Central memory CD4-positive, alpha-beta T cell (primary cell): ENCODE data around the gene ANXA8.

Experiments
- DNase-seq: peaks from one replicate; pipeline ENCODE4 v3.0.0; 2022

Gene ANXA8

DNA sequence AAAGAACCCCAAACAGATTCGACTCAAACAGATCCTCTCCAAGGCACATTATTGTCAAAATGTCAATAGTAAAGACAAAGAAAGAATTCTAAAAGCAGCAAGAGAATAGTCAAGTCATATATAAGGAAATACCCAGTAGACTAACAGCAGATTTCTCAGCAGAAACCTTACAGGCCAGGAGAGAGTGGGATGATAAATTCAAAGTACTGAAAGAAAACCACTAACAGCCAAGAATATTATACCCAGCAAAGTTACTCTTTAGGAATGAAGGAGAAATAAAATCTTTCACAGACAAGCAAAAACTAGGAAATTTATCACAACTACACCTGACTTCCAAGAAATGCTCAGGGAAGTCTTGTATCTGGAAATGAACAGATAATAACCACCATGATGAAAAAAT is 38.2 kb downstream of the ANXA8 start:
- DNase-seq: no peak

DNA sequence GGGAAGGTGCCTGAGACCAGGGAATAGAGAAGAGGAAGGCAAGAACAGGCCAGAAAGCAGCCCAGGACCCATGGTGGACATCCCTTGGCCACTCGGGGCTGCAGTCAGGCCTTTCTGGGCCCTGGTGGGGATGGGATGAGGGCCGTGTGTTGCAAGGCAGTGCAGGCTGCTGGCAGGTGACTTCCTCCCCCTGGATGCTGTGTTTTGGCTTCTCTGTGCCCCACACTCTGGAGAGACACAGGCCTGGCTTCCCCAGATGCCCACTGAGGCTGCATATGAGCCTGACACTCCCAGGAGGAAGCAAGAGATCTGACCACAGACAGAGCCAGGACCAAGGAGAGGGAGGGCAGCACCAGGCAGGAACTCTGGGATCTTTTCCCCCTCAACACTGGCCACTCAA is 39.9 kb downstream of the ANXA8 start:
- DNase-seq: no peak

DNA sequence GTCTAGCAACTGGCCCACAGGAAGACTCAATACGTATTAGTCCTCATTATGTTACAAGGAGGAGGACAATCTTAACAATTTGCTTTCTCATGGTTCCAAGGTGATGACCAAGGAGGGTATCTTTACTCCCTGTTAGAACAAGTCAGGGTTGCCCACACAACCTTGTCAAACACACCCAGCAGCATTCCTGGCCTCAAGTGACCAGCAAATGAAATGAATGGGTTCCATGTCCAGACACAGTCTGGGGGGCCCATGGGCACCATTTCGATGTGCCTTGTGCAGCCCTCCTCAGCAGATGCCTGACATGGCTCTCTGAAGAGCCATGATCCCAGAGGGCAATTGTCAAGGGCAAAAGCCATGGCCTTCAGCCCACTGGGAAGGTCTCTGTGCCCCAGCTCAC is 40.8 kb downstream of the ANXA8 start:
- DNase-seq: no peak

DNA sequence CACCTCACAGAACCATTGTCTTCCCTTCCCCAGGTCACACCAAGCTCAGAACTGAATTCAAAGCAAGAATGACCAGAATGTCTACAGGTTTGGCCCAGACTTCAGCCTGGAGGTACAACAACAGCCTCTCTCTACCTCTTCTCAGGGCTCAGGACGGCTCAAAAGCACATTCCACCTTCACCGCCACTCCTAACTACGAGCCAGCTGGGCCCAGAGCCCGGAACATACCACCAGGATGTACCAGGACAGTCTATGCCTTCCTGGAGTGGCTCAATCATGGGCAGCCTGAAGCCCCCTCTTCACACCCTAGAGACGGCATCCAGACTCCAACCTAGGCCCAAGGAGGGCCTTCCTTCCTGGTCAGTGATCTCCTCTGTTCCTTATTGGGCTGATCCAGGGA is 41.6 kb downstream of the ANXA8 start:
- no peak for DNase-seq

DNA sequence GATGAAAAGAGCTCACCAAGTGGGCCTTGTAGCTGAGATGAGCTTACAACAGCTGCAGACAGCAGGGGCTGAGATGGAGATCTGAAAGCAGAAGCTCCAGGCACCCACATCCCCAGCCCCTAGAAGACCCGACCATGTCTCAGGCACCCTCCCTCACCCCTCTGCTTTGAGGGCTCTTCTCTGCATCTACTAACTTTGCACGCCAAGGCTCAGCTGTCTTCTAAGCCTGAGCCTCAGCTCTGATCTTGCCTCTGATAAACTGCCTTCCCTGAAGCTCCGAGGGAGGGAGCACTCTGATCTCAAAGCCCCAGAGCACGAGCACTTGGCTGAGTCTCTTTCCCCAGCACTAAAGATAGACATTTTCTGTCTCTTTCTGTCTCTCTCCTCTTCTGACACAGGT is 42.0 kb downstream of the ANXA8 start:
- DNase-seq: no peak

DNA sequence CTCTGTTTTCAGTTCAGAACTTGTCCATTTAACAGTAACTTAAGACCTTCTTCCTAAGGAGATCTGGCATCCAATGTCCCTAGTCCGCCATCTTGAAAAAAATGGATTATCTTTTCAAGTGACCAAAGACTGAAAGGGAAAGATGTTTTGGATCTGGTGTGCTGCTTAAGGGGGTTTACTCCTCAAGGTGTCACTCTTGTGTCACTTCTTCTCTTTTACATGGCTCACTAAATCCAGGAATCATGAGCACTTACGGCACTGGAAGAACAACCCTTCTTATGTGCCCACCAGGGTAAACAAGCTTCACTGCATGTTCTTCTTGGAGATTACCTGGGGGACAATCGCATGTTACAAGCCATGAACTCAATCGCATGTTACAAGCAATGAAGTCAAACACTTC is 43.7 kb downstream of the ANXA8 start:
- no peak for DNase-seq

DNA sequence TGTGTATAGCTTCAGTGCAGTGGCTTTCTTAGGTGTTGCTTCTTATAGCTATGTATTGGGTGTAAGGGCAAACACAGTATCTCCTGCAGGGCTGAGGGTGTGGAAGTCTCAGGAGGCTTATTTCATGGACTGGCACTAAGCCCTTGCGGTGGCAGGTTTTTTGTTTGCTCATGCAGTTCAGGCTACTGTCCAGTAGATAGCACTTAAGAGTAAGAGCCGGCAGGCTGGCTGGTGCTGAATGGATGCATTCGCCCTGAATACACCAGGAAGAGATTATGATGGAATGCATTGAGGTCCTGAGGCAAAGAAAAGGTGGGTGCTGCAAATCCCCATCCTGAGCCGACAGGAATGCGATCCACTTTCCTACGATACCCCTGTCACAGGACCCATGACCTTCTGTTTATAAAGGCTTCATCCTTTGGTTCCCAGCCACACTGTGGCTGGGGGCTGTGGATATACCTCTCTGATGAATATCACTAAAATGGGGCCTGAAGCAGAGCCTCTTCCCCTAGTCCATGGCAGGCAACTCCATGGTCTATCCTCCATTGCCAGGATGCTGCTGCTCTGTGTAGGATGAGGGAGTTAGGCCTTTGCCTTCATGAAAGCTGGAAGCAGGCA is 44.9 kb downstream of the ANXA8 start:
- DNase-seq: no peak

DNA sequence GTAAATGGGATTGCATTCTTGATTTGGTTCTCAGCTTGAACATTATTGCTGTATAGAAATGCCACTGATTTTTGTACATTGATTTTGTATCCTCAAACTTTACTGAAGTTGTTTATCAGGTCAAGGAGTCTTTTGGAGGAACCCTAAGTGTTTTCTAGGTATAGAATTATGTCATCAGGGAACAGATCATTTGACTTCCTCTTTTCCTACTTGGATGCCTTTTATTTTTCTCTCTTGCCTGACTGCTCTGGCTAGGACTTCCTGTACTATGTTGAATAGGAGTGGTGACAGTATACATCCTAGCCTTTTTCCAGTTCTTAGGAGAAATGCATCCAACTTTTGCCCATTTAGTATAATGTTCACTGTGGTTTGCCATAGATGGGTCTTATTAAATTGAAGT is 48.8 kb downstream of the ANXA8 start:
- no peak for DNase-seq

DNA sequence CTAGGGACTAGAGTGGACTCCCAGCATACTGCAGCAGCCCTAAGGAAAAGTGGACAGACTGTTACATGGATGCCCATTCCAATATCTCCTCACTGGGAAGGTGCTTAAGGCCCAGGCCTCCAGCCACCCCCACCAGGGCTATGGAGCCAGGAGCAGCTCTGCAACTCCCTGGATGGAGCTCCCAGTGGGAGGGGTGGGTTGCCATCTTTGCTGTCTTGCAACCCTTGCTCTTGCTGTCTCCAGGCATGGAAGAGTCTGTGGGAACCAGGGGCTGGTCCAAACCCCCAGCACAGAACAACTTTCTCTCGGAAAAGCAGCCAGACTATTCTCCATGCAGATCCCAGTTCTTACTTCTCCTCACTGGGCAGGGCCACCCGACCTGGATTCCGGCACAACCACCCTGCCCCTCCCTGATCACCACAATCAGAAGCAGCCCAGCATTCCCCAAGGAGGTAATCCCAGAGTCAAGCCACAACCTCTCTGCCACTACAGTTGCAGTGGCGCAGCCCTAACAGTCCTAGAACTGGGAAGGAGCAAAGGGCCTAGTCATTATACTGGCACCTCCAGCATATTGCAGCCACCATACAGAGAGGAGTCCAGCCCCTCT is 58.0 kb downstream of the ANXA8 start:
- no peak for DNase-seq

DNA sequence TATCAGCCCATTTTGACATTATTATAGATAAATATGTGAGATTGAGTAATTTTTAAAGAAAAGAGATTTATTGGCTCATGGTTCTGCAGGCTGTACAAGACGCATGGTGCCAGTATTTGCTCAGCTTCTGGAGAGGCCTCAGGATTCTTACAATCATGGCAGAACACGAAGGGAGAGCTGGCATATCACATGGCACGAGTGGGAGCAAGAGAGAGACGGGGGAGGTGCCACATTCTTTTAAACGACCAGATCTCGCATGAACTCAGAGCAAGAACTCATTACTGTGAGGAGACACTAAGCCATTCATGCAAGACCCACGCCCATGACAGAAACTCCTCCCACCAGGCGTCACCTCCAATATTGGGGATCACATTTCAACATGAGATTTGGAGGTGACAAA is 59.7 kb downstream of the ANXA8 start:
- DNase-seq: no peak

DNA sequence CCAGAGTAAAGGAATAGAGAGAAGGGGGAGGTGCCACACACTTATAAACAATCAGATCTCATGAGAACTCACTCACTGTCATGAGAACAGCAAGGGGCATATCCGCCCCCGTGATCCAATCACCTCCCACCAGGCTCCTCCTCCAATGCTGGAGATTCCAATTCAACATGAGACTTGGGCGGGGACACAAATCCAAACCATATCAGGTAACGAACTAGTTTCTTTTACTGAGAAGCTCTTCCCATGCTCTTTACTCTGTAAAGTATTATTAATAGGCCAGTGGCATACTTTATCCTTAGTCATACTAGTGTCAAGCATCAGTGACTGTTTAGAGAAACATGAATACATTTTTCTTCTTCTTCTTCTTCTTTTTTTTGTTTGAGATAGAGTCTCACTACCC is 60.4 kb downstream of the ANXA8 start:
- DNase-seq: no peak

DNA sequence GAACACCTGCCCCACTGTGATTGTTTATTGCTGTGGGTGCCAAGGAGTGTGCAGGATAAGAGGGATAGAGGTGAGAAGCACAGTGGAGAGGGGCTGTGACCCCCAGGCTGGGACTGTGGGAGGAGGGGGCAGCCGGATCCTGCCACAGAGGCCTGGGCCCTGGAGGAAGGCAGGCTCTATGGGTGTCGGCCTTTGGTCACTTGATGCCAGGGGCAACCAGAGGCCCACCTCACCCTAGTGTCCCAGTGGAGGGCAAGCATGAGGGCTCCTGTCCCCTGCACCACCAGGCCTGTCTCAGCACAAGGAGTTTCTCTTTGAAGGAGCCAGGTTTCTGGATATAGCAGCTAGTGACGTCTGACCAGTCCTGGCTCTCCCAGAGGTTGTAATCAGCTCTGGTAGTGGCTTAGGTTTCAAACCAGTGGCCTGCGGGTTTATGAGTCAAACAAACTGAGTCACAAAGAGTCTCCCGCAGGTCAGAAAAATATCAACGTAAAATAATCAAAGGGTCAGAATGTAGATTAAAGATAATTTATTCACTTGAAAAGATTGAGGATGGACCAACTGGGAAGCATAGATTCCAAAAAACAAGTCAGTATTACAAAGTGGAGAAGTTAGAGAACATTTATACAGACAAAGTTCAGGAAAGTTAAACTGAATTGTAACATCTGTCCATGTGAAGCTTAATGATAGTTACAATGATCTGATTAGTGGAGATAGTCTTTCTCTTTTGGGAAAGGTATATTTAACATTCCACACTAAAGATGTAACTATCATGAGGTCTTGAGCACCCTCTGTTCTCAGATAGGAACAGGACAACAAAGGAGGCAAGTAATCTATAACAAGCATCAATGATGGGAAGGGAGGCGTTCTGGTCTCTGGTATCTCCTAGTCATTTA is 62.6 kb downstream of the ANXA8 start:
- DNase-seq: no peak

DNA sequence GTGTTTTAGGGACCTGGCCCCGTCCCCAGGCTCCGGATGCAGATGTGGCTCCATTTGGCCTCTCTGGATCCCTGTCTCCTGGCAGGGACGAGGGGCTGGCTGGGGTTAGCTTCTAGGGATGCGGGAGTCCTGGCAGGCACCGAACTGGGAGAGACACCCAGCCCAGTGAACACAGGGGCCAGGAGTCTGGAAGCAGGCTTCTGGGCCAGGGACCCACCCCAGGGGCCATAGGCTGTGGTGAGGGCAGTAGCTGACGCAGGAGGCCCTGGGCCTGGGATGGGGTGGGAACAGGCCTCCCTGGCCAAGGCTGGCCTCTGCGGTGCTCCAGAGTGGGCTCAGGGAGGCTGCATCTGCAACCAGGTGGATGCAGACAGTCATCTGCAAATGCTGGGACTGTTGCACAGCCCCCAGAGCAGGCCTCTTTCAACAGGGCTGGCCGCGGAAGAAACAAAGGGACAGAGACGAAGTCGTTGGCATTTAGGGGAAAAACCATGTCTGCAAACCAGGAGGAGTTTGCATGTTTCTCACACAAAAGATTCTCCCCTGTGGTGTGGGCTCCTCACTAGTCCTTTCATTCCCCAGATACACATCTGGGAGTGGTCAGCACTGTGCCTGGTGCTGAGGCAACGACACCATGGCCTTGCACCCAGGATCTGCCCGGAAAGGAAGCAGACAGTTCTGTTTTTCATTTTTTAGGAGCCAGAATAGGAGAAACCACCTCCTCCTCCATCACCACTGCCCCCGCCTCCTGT is 63.4 kb downstream of the ANXA8 start:
- no peak for DNase-seq

DNA sequence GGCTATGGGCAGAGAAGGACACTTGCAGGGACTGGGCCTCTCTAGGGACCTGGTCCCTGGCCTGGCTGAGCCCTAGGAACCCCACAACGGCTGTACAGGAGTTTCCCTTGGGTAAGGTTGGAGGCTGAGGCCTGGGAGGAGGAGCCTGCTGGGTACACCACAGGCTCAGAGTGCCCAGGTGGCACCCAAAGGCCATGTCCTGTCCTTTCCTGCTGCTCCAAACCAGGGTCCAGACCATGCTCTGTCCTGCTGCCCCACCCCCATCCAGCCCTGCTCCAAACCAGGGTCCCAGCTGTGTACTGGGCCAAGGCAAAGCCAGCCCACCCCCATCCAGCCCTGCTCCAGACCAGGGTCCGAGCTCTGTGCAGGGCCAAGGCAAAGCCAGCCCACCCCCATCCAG is 64.5 kb downstream of the ANXA8 start:
- DNase-seq: no peak

DNA sequence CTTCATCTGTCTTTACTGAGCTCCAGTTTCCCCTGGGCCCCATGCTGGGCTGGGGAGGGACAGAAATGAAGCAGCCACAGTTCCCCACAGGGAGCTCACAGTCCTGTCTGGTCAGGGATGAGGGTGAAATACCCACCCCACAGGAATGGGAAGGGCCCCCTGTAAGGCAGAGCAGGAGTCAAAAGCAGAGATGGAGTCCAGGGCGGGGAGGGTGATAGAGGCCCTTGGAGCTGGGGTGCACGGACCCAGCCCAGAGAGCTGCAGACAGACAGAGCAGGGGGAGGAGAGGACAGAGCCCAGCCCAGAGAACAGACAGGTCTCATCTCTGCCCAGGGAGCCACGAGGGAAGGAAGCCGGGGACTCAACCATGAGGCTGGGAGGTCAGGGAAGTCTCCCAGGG is 64.9 kb downstream of the ANXA8 start:
- DNase-seq: no peak

DNA sequence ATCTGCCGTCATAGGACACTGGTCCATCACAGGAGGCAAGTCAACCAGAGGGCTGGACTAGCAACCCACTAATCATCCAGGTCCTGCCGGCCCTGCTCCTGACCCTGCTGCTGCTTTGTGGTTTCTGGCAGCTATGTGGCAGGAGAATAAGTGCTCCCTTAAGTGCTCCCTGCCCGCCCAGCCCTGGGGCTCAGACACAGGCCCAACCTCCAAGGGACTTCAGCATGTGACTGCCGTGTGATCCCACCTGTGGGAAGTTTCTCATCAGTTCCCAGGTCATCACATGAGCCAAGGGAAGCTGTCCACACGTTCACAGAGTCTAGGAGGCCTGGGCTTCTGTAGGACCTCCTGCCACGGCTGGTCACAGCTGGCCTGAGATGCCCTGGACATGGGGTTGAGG is 65.6 kb downstream of the ANXA8 start:
- DNase-seq: no peak
